Embryonic facial prominence (tissue), 1 donor: ENCODE results near the gene LEMD1.

ENCODE experiments used
- DNase-seq: peaks from one replicate; pipeline ENCODE4 v3.0.0-alpha.2; 2016; ENCODE audit errors: extremely low spot score

LEMD1 gene, protein sequence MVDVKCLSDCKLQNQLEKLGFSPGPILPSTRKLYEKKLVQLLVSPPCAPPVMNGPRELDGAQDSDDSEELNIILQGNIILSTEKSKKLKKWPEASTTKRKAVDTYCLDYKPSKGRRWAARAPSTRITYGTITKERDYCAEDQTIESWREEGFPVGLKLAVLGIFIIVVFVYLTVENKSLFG

DNA sequence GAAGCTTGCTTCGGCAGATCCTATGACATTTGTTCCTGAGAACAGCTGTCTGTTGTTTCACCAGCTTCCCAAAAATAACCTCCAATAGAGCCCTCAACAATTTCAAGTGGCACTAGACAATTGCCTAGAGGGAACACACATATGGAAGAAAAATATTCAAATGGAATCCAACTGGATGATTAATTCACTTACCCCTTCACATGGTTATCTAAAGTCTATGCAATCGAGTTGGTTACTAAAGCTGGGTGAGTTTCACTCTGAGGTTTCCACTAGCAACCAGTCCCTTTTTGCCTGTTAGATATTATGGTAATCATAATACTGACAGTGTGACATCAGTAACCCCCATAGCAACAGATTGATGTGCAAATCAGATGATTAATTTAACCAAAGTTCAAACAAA, at the start of gene LEMD1:
Gene LEMD1 (minus strand): TSS at position 259 of the 400 bp plus-strand sequence. CDS start 1,520 bp downstream, outside the sequence.
- DNase-seq = no peak

DNA sequence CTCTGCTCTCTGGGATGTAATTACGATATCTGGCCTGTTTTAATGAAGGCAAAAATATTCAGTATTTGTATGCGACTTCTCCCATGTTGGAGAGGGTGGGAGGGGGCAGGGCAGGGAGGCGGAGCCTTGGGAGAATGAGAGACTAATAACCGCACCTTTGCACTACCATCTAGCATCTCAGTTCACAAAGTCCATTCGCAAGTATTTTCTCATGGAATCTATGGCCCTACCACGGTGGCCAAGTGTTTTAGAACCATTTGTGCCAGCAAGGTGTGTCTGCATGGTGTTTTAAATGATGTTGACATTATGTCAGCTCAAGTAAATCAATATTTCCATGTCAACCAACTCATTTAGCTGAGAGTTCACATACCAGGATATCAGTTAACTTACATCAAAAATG, 48.3 kb upstream of the LEMD1 start:
- DNase-seq = no peak

DNA sequence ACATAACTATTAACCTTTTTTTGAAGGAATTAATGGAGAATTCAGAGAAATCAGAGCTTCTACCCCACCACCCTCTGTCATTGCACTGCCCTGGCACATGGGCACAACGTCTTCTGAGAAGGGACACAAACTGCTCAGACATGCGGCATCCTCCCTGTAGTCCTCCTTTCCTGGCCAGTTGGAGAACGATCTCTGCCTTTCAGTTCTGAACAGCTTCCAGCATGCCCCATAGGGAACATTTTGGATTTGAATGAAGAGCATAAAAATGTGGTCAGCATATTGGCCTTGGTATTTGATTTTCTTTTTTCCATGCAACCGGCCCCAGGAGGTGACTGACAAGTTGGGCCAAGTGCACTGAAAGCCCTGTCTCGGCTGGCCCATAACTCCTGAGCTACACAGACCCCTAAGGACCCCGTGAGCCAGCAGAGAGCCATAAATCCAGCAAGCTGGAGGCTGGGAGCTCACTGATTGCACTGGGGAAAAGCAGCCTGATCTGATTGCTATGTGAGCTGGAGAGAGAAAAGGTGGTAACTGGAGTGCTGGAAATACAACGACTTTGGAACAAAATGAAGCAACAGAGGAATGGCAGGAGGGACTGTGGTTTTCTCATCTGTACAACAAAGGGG, 44.9 kb upstream of the LEMD1 start:
- no peak for DNase-seq

DNA sequence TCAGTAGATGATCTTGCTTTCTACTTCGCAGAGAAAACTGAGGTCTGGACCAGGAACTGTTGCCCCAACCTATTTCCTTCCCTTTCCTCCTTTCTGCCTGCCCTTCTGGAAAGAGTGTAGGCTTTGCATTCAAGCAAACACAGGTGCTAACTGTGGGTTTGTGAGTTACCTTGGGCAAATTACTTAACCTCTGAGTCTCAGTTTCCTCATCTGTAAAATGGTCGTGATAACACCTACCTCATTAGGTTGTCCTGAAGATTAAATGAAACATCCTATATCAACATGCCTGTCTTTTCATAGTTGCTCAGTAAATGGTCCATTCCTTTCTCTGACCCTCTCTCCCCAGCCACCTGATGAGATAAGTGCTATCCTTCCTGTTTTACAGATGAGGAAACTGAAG, 43.5 kb upstream of the LEMD1 start:
- DNase-seq = no peak

DNA sequence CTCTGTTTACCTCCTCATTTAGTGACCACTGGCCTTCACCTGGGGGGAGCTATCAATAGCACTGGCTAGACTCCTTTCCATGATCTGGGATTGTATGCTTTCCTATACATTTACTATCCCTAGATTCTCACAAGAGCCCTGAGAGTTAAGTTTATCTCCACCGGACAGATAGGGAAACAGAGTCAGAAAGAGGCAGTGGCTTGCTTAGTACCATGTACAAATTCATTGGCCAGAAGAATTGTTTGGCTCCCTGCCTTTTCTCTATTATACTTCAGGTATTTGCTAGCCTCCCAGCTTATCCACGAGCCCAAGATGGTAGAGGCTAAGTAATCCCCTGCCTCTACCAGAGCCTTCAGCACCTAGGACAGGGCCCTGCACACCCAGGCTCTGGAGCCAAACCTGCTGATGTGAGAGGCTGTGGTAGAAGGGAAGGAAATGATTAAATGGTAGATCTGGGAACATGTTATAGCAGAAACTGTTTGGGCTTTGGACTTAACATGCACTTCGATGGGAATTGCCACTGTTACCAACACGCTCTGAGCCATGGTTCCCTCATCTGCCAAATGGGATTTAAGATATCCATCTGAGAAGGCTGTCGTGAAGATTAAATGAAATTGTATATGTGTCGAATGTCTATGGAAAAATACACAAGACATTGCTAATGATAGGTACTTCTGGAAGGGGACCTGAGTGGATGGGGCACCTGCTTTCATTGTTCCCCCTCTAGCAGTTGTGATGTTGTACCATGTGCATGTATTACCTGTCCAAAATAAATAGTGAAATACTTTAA, 37.1 kb upstream of the LEMD1 start:
- peak; percentile 34 for DNase-seq

DNA sequence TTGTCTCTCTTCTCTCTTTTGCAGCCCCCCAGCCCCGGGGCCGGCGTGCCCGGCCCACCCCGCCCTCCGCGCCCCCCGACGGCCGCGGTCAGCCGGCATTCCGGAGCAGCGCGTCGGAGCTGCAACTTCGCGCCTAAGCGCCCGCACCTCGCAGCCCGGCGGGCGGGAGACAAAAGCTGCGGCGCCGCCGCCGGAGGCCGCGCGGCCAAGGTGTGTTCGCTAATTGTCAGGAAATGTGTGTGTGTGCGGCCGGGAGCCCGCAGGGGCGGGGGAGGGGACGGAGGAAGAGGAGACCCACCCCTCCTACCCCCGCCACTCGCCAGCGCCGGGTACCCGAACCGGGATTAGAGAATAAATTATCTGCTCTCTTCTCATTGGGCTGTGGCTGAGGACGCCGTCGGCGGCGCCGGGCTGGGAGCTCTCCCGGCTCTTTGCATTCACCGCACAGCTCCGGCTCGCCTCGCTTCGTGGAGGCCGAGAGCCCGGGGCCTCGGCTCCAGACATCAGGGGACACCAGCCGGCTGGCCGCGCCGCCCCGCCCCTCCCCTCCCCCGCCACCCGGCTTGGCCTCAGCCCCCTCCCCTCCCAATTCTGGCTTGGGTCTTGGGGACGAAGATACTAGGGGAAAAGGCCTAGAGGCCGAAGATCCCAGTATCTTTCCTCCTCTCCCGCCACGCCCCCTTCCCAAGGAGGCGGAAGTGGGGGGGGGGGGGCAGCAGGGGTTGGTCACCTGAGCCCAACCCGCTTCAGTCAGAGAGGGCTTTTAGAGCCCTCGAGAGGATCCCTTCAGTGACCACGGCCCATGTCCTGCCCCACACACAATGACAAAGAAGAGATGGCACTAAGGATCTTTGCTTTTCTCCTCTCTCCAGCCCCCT, 35.3 kb upstream of the LEMD1 start:
- no peak for DNase-seq

DNA sequence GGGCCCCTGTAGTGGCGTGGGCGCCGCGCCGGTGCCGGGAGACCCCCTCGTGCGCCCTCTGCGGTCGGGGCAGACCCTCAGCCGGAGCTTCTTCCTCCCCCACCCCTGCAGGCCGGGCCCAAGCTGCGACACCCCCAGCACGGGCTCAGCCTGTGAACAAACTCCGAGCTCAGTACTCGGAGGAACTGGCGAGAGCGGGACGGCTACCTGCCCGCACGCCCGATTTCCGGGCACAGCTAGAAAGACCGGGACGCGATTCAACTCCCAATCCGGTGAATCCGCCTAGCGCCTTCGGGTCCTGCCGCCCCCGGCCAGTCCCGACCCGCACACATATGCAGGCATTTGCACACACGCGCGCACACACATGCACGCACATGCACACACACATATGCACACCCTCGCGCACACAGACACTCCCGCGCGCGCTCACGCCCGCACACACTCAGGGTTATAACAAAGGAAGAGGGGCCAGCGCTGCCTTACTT, 34.6 kb upstream of the LEMD1 start:
- no peak for DNase-seq

DNA sequence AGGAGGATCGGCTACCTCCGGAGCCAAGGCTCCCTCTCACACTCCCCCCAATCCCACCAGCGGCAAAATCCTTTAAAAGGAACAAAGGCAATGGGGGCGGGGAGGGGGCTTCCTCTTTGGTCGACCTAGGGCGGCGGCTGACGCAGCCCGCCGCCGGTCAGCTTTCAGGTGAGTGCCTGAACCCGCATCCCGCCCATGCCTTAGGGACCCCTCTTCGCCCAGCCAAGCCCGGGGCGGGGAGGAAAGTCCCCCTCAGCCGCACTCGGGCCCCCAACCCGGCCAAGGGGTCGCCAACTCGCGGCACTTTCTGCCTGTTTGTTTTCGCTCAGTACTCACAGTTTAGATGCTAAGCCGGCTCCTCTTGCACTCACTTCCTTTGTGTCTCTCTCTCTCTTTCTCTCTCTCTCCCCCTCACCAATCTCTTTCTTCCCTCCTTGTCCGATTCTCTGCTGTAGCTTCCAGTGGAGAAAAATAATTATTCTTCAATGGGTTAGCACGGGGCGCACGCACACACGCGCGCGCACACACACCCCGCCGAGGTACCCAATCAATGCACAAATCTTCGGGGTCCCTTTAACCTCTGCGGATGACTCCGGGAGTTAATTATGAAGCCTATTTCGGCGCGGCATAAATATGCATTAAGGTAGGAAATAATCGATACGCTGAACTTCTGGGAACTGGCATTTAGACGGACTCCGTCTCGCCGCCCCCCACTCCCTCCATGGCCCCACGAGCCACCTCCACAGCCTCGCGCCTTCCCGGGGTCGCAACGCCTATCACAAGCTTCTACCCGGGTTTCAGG, 33.9 kb upstream of the LEMD1 start, which contains the start of gene BLACAT1:
Gene BLACAT1 (minus strand): TSS at position 465 of the 802 bp plus-strand sequence.
- DNase-seq = no peak

DNA sequence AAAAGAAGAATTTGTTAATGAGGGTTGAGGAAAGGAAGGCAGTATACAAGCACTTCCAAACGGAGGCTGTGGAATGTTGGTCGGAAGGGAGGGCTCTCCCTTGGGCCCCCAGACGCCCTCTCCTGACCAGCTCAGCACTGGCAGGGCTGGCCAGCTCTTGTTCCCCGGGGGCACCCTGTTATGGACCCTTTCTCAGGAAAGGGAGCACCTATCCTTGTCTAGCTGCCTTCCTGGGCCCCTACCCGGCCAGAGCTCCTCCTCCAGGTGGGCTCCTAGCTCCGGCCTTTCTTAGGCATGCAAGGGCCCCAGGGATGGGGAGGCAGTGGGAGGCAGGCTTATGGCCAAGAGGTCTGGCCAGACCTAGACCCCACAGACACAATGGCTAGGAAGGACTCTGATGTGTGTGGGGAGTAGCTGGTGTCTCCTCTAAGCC, 33.1 kb upstream of the LEMD1 start:
- DNase-seq = no peak

DNA sequence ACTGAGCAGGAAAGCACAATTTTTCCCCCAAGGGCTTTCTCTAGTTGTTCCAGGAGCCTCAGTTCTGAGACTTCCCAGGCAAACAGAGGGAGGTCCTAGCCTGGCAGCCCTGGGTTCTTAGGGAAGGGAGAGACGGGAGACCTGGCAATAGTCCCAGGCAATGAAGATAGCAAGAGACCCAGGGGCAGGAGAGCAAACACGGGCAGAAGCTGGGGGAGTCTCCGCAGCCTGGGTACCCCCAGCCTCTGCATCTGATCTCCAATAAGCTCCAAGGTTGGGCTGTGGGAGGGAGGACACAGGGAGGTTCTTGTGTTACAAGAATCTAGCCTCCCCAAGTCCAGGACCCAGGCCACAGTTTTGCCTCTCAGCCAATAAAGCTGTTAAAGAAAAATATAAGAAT, 31.6 kb upstream of the LEMD1 start:
- DNase-seq = no peak

DNA sequence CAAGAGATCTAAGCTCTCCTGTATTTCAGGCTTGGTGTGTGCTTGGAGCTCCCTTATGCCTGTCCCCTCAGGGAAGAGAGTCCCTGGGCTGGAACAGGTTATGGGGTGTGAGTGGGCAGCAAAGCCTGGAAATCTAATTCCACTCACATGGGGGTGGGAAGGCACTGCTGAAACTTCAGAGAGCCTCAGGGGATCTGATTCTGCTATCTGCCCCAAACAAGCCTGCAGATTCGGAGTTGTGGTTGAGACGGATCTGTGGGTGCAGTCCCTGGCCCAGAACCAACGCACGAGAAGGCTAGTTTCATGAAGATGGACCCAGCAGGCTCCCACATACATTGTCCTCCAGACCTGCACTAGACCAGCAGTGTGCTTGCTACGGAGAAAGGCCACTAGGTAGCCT, 31.1 kb upstream of the LEMD1 start:
- no peak for DNase-seq

DNA sequence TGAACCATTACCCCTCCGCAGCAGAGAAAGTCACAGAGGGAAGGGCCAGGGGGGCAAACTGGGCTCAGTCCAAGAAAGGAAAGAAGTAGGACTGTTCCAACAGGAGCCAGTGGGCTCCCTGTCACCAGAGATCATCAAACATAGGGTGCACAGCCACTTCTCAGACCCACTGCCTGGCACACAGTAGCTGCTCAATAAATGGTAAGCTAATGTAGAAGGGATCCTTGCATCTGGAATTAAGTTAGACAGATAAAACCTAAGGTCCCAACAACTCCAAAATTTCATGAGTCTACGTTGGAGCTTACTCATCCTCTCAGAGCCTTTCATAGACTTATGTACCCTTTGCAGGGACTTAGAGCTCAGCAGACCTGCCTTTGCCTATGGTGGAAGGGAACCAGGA, 30.5 kb upstream of the LEMD1 start:
- DNase-seq = no peak

DNA sequence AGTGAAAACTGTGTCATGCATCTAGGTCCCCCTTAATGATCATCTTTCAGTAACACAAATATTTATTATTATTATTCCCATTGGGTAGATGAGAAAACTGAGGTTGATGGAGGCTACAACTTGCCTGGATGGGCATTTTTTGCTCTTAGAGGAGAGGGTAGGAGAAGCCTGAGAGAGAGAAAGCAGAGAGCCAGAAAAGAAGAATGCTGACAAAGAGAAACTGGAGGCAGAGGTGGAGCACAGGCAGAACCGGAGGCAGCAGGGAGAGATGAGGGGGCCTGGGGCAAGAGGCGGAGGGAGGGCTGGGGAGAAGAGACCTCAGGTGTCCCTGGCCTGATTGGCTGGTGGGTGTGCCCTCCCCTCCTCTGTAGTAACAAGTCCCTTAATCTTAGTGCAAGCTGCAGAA, 29.9 kb upstream of the LEMD1 start:
- no peak for DNase-seq

DNA sequence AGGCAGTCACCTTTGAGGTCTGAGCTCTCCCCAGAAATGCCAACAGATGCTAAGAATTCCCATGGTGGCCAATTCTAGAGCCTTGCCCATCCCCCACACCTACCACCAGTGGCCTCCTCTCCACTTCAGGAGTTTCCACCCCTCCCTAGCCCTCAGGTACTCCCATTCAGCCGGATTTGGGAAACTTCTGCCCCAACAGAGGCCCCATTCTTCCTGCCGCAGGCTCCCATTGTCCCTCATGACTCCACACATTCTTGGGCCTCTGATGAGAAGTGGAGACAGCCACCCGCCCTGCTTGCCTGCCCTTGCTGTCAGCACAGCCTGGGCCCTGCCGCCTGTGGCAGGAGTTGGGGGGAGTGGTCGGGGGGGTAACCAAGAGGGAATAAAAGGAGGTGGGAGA, 29.3 kb upstream of the LEMD1 start:
- no peak for DNase-seq

DNA sequence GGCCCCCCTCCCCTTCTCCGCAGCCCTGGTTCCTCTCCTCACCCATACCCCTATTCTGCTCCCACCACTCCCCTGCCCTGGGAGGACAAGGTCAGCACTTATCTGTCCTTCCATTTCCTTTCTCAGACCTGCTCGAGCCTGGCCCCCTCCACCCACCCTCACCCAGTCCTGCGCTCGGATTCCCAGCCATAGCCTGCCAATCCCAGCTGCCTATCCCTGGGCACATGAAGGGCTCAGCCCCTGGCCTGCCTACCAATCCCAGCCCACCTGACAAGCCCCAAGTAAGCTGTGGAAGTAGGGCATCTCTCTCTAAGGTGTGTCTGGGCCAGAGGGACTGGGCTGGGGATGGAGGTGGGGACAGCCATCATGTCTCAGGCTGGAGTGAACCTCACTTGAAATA, 28.6 kb upstream of the LEMD1 start:
- no peak for DNase-seq

DNA sequence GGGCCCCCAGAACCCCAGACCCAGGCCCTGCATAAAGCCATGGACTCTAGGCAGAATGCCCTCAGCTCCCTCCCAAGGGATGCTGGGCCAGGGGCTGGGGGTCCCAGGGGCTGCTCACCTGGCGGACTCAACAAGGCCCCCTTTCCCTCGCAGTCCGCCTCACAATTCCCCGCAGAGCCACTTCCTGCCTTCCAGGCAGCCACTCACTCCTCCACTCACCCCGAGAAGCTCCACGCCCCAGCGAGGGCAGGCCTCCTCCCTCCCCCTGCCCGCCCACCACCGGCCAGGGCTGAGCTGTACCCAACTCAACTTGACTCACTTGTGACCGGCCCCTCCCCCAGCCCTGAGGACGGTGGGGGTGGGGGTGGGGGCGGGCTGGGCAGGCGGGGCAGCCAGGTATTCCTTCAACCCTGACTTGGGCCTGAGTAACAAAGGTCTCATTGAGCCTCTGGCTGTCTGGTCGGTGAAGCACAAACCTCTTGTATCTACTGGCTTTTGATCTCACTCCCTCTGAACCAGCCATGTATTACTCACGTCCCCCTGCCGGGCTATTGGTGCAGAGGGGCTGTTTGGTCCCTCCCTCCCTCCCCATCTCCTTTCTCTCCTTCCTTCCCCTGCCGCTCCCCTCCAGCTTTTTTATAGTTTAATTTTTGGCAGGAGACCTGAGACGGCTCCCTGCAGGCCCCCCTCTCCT, 28.0 kb upstream of the LEMD1 start:
- peak; percentile 20 for DNase-seq

DNA sequence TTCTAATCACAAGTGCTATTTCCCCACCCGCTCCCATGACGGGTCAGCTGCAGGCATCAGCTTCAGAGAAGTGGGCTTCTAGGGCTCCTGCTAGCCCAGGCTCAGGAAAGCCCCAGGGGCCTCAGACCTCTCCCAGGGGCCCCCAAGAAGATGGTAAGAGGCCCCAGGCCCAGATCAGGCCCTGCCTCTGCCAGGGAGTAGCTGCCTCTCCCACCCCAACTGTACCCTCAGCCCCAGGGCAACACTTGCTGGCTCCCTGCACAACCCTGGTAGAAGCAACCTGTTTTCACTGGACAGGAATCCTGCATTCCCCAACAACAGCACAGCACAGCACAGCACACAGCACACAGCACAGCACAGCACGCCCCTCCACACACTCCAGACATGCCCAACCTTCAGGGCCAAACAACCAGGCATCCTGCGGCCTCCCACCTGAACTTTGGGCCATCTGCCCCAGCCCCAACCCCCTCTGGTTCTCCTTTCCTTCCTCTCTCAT, 27.4 kb upstream of the LEMD1 start:
- DNase-seq = no peak

DNA sequence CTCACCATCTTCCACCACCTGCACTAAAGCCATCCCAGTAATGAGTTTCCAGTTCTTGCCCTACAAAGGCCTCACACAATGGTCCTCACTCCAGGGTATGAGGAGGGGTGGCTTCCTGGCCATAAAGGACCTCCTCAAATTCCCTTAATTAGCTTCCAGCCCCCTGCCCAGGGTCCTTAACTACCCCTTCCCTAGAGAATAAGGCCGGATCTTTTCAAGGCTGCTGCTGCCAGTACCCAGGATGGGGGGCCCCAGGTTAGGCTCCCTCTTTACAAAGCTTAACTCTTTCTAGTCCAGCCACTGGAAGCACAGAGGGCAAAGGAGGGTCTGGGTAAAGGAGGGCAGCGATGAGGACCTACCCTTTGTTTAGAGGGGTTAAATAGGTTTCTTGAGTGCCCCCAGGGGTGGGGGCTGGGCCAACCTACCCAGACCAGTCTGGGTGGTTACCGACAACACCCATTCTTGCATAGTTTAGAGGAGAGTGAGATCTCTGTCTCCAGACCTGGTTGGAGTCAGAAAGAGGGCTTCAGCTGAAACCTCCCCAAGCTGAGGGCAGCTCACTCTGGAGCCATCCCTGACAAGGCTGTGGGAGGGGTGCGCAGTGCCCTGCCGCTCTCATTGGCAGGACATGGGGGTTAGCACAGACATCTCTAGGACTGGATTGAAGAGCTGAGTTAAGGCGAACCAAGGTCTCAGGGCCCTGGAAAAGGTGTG, 26.8 kb upstream of the LEMD1 start:
- no peak for DNase-seq
